HEK293T (cell line): Measurements from ENCODE around the gene NDUFS3.

Experiments used
- CTCF ChIA-PET: fragments of 350-600 bp; formaldehyde crosslinking; extraction: SDS; loops from one replicate; lab custom pipeline; 2021; ENCODE audit warnings: antibody characterized with exemption, inconsistent platforms; lab: Yijun Ruan, JAX
- POLR2A ChIA-PET: fragments of 350-600 bp; formaldehyde crosslinking; extraction: SDS; loops from one replicate; lab custom pipeline; 2020; ENCODE audit warnings: antibody characterized with exemption, inconsistent platforms; lab: Yijun Ruan, JAX
- DNase-seq: peaks from one replicate; pipeline ENCODE4 v3.0.0; 2012; ENCODE audit warnings: mixed read lengths; ENCODE audit errors: extremely low spot score
- ARNT ChIP-seq: fragments of 450-650 bp; IDR thresholded peaks from 2 replicates; pipeline ENCODE4 v1.6.1; 2017; ENCODE audit warnings: mild to moderate bottlenecking
- BHLHE40 ChIP-seq: fragments of 450-650 bp; IDR thresholded peaks from 2 replicates; pipeline ENCODE4 v1.6.1; 2016; ENCODE audit warnings: mild to moderate bottlenecking, moderate library complexity, borderline replicate concordance
- CTBP1 ChIP-seq: fragments of 450-650 bp; IDR thresholded peaks from 2 replicates; pipeline ENCODE4 v1.6.1; 2016; ENCODE audit warnings: borderline replicate concordance
- ELF4 ChIP-seq: fragments of 450-650 bp; IDR thresholded peaks from 2 replicates; pipeline ENCODE4 v1.6.1; 2017; ENCODE audit warnings: antibody characterized with exemption
- FOXA1 ChIP-seq: fragments of 450-650 bp; IDR thresholded peaks from 2 replicates; pipeline ENCODE4 v1.6.1; 2016; ENCODE audit warnings: mild to moderate bottlenecking
- FOXK2 ChIP-seq: fragments of 450-650 bp; IDR thresholded peaks from 2 replicates; pipeline ENCODE4 v1.6.1; 2016; ENCODE audit warnings: mild to moderate bottlenecking
- FOXM1 ChIP-seq: fragments of 450-650 bp; IDR thresholded peaks from 2 replicates; pipeline ENCODE4 v1.6.1; 2017; ENCODE audit warnings: mild to moderate bottlenecking, borderline replicate concordance
- HDGF ChIP-seq: fragments of 450-650 bp; IDR thresholded peaks from 2 replicates; pipeline ENCODE4 v1.6.1; 2017; ENCODE audit warnings: antibody characterized with exemption, borderline replicate concordance
- L3MBTL2 ChIP-seq: fragments of 450-650 bp; conservative IDR thresholded peaks from 2 replicates; pipeline ENCODE4 v1.6.1; 2016; ENCODE audit warnings: mild to moderate bottlenecking
- LEF1 ChIP-seq: fragments of 450-650 bp; IDR thresholded peaks from 2 replicates; pipeline ENCODE4 v1.6.1; 2017; ENCODE audit warnings: mild to moderate bottlenecking, borderline replicate concordance
- NFRKB ChIP-seq: fragments of 450-650 bp; IDR thresholded peaks from 2 replicates; pipeline ENCODE4 v1.6.1; 2016; ENCODE audit warnings: mild to moderate bottlenecking, moderate library complexity
- SP1 ChIP-seq: fragments of 450-650 bp; IDR thresholded peaks from 2 replicates; pipeline ENCODE4 v1.6.1; 2017
- SUZ12 ChIP-seq: fragments of 450-650 bp; IDR thresholded peaks from 2 replicates; pipeline ENCODE4 v1.6.1; 2016; ENCODE audit warnings: mild to moderate bottlenecking
- TARDBP ChIP-seq: fragments of 450-650 bp; IDR thresholded peaks from 2 replicates; pipeline ENCODE4 v1.6.1; 2016
- ZNF384 ChIP-seq: fragments of 450-650 bp; IDR thresholded peaks from 2 replicates; pipeline ENCODE4 v1.6.1; 2016
- TF ChIP-seq, protein P1 (sequence below): fragments of 450-650 bp; IDR thresholded peaks from 2 replicates; pipeline ENCODE4 v1.6.1; 2016

NDUFS3 gene

DNA sequence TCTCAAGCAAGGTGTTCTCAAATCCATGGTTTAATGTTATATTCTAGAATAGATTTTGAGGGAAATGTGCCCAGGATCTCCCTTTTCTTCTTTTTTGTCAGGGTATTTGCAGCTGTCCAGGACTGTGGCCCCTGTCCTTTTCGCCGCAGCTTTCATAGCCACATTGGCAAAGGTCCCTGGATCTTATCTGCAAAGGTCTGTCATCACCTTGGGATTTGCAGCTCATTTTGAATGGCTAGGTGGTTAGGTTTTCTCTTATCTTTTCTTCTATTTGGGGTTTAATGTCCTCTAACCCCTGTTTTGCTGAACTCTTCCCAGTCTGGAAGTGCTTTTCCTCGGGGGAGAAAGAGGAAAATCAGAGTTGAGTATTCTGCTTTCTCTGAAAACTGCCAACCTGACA, 27.0 kb downstream of the NDUFS3 start:
- no peak for DNase-seq
- TF ChIP-seq ELF4 (no peak), BHLHE40 (no peak), NFRKB (no peak), ARNT (no peak), HDGF (no peak), FOXK2 (no peak), CTBP1 (no peak), TARDBP (no peak), FOXM1 (no peak), L3MBTL2 (no peak)
- TF ChIP-seq, protein P1, sequence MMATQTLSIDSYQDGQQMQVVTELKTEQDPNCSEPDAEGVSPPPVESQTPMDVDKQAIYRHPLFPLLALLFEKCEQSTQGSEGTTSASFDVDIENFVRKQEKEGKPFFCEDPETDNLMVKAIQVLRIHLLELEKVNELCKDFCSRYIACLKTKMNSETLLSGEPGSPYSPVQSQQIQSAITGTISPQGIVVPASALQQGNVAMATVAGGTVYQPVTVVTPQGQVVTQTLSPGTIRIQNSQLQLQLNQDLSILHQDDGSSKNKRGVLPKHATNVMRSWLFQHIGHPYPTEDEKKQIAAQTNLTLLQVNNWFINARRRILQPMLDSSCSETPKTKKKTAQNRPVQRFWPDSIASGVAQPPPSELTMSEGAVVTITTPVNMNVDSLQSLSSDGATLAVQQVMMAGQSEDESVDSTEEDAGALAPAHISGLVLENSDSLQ, result no peak
- ChIA-PET POLR2A (no interaction called here), CTCF (no interaction called here)

DNA sequence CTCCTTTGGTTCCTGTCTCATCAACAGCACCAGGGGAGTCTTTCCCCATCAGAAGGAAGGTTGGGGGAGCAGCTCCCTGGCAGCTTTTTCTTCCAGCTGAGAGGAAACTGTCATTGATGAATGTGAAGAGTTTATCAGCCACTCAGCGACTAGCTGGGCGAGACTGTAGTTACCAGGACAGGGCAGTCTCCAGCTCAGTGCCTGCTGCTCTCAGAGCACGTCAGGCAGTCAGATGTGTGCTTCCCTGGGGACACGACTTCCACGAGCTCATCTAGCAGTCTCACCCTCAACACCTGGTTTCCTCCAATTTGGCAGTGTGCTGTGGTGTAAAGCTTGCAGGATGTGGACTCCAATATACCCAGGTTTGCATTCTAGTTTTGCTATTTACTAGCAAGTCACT, 27.9 kb downstream of the NDUFS3 start:
- TF ChIP-seq ZNF384 (no peak), NFRKB (no peak), HDGF (no peak), ARNT (no peak), FOXK2 (no peak), CTBP1 (no peak), ELF4 (no peak), L3MBTL2 (no peak), BHLHE40 (no peak)
- TF ChIP-seq, protein P1, result no peak
- DNase-seq, result no peak
- CTCF ChIA-PET, result no interaction called here
- POLR2A ChIA-PET, result interaction anchor here (1.0 kb wide), 1 partner anchor 11 kb away, joined by 3 read pairs; no protein-coding TSS in a partner anchor

DNA sequence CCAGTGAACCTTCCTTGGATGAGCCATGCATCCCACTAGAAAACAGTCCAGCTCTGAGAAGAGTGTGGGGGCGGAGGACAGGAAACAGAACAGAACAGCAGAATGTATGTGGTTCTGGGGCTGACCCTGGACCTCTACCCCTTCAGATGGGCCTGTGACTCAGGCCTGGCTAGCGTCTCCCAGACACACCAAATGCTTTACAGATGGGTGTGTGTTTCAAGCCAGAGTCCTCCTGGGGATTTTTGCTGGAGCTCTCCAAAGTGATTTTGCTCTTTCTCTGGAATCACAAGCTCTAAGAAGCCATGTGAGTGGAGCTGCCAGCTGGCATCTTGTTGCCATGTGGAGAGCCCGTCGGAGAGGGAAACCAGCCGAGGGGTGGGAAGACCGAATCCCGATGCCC, 28.5 kb downstream of the NDUFS3 start:
- POLR2A ChIA-PET, result interaction anchor here (1.0 kb wide), 1 partner anchor 12 kb away, joined by 3 read pairs; no protein-coding TSS in a partner anchor
- no peak for DNase-seq
- CTCF ChIA-PET, result no interaction called here
- TF ChIP-seq, protein P1, result no peak
- TF ChIP-seq CTBP1, result no peak
- TF ChIP-seq FOXA1, result no peak
- no peak for TF ChIP-seq ELF4
- no peak for TF ChIP-seq LEF1
- TF ChIP-seq HDGF, result no peak
- TF ChIP-seq TARDBP, result no peak
- TF ChIP-seq SP1, result no peak
- no peak for TF ChIP-seq FOXK2
- TF ChIP-seq SUZ12, result no peak
- TF ChIP-seq ZNF384, result no peak
- no peak for TF ChIP-seq FOXM1
- TF ChIP-seq NFRKB, result no peak
- TF ChIP-seq BHLHE40, result no peak
- no peak for TF ChIP-seq ARNT
- TF ChIP-seq L3MBTL2, result no peak

DNA sequence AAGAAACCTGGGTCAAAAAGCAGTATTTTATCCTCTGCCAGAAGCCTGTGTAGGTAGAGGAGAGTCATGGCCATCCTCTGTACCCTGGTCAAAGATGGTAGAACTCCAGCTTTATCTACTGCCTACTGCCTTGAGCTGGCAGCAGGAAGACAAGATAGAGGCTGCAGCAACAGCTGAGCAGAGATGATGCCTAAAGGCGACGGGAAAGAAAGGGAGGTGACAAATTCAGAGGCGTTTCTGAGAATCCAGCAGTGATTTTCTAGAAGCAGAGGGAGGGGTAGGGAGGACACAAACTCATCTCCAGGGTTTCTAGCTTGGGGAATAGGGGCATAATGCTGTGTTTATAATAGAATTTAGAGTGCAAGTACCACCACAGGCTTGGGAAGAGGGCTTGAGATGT, 30.8 kb downstream of the NDUFS3 start:
- no peak for DNase-seq
- POLR2A ChIA-PET, result no interaction called here
- CTCF ChIA-PET, result no interaction called here
- no peak for TF ChIP-seq SUZ12
- no peak for TF ChIP-seq LEF1
- TF ChIP-seq, protein P1, result no peak
- TF ChIP-seq SP1, result no peak
- no peak for TF ChIP-seq FOXA1

DNA sequence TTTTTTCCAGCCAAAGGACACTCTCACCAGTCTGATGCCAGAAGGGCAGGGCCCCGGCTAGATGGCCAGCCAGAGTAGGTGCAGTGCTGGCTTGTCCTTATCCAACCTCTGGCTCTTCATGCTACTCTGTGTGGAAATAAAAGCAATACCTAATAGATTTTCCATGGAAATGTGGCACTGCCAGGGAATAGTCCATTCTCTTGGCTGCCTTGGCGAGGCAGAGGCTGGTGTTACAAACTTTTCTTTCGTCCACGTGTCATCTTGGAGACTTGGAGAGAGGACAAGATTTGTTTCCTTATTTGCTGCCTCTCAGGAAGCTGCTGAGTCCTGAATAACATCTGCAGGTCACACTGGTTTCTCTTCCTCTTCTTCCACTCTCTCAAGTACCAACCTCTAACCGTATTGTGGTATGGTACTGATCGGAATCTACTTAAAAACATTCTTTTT, 32.5 kb downstream of the NDUFS3 start:
- no peak for DNase-seq
- ChIA-PET POLR2A (no interaction called here), CTCF (no interaction called here)
- TF ChIP-seq BHLHE40, result no peak
- TF ChIP-seq CTBP1, result no peak
- TF ChIP-seq ARNT, result no peak

DNA sequence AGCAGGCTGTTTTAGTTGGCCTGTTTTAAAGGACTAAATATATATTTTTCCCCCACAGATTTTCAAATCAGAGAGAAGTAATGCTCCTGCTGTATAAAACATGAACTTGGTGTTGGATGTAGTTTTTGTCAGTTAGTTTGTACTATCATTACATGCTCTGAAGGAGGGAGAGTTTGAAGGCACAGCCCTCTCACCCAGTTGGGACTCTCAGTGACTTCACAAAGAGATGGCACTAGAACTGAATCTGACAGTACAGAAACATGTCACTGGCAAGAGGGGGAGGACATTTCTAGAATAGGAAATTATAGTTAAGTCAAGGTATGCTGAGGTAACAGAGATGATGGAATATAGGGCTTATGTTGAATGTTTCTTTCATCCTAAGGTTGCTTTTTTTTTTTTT, 36.4 kb downstream of the NDUFS3 start:
- TF ChIP-seq L3MBTL2 (no peak), CTBP1 (no peak), NFRKB (no peak), FOXK2 (no peak), ELF4 (no peak), SP1 (no peak), HDGF (no peak), SUZ12 (no peak)
- ChIA-PET POLR2A (no interaction called here), CTCF (no interaction called here)
- no peak for DNase-seq
